ENCODE data around the gene FAF1.
A peak's percentile ranks its signal among the peaks of the same experiment; 100 is the strongest.
"Not testable (repeated sequence)": the region's sequence is repeated elsewhere in the genome, so short reads cannot be mapped to it uniquely, and the experiment has no call there.

FAF1 gene

DNA sequence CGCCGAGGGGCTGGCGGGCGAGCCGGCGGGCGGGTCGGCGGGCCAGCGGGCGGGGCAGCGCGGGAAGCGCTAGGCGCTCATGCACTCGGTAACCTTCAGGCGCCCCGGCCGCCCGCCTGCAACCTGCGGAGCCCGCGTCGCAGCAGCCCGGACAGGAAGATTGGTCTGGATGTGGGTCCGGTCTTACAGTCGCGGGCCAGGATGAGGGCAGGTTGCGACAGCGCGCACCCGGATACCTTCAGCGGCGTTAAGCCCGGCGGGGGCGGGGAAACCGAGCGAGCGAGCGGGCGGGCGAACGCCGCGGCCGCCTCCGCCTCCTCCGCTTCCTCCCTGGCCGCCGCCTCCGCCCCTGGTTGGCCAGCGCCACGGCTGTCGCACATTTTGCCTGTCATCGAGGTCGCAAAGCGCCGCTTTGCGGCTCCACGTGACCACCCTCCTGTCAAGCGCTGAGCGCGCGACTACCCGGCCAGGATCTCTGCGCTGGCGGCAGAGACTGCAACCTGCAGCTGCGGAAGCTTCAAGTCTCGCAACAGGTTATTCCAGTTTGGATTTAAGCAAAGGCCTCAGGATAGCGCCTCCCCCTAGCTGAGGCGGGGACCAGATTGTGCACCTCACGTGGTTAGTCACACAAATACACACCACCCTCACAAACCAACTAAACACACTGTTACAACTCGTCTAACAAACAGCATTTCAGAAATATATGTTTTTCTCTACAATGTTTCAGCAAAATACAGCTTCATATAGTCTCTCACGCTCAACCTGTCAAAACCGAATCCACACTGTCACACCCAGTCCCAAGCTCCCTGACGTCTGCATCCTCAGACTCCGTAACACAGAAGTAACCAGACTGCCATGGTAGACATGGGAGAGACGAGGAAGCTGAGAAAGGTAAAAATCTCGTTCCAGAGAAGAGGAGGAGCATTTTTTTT, at the start of gene FAF1:
FAF1 (minus strand) TSS at position 355 of the 932 bp plus-strand sequence. CDS start 456 bp downstream, outside the sequence.
- DNase-seq (ENCODE audit: insufficient read length, low spot score) (peak; percentile 91), FAIRE-seq (peak; percentile 91)

DNA sequence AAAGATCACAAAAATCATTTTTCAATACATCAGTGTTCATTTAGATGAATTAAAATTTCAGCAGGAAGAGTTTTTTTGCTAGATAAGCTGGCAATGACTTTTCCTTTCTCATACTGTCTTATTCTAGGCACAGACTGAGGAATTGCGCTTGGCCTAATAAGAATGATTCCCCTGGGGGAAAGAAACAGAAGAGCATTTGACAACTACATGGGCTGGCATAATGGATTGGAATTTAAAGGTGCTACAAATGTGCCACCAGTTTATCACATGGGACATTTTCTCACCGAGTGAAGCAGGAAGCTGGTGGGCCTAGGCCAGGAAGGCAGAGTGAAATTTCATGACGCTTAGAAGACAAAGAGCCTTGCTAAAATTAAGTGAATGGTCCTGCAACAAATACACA, 49.3 kb upstream of the FAF1 start:
- DNase-seq (ENCODE audit: insufficient read length, low spot score) (no peak), FAIRE-seq (no peak)

DNA sequence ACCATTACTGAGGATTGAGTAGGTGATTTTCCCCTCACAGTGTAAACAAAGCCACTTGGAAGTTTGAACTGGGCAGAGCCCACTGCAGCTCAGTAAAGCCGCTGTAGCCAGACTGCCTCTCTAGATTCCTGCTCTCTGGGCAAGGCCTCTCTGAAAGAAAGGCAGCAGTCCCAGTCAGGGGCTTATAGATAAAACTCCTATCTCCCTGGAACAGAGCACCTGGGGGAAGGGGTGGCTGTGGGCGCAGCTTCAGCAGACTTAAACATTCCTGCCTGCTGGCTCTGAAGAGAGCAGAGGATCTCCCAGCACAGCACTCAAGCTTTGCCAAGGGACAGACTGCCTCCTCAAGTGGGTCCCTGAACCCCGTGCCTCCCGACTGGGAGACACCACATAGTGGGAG, 45.5 kb upstream of the FAF1 start:
- not testable (repeated sequence) for FAIRE-seq; DNase-seq (ENCODE audit: insufficient read length, low spot score)

DNA sequence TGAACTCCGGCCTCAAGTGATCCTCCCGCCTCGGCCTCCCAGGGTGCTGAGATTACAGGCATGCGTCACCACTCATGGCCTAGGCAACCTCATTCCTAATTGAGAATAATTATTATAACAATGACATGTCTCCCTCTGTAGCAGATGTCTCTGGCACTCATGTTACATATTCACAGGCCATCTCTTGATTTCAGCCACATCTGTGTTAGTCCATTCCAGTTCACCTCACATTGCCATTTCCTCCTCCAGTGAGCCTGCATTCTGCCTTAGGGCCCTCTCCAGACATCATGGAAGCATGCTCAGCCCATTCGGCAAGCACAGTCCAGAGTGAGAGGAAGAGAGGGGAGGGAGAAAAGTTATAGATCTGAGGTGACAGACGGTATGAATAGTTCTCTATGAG, 42.4 kb upstream of the FAF1 start:
- no peak for DNase-seq (ENCODE audit: insufficient read length, low spot score)
- no peak for FAIRE-seq

DNA sequence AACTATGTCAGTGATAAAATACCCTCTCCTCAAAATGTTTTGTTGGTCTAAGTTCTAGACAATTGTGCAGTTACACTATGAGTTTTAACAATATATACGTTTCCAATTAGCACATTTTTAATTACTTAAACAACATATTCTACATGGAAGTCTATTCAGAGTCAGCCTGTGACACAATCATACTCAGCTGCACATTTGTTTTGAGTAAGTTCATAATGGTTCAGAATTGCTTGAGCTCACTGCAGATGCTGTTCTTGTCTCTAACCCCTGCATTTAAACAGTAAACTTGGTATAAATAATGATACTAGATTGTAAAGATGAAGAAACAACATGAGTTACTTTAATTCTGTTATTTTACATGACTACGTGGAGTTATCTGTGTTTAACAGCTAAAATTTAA, 40.6 kb upstream of the FAF1 start:
- FAIRE-seq (no peak), DNase-seq (ENCODE audit: insufficient read length, low spot score) (no peak)

DNA sequence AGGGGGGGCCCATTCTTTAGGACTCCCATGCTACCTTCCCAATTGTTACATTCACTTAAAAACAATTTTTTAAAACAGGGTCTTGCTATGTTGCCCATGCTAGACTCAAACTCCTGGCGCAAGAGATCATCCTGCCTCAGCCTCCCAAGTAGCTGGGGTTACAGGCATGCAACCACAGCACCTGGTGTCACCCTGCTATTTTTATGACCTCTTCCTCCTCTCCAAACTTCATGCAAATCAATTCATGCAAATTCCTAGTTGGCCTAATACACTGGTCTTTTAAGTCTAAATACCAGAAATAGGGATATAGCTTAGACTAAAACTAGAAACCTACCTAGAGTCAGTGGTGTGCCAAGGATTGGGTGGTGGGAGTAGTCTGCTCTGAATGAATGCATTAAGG, 40.1 kb upstream of the FAF1 start:
- no peak for FAIRE-seq

DNA sequence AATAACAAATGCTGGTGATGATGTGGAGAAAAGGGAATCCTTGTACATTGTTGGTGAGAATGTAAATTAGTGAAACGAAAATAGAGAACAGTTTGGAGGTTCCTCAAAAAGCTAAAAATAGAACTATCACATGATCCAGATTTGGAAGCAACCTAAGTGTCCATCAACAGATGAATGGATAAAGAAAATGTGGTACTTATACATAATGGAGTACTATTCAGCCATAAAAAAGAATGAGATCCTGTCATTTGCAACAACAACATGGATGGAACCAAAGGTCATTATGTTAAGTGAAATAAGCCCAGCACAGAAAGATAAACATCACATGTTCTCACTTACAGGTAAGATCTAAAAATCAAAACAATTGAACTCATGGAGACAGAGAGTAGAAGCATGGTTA, 39.3 kb upstream of the FAF1 start:
- not testable (repeated sequence) for FAIRE-seq; DNase-seq (ENCODE audit: insufficient read length, low spot score)

More for the DNA sequence above, 40.1 kb upstream of the FAF1 start:
- DNase-seq (ENCODE audit: insufficient read length, low spot score): no peak

DNA sequence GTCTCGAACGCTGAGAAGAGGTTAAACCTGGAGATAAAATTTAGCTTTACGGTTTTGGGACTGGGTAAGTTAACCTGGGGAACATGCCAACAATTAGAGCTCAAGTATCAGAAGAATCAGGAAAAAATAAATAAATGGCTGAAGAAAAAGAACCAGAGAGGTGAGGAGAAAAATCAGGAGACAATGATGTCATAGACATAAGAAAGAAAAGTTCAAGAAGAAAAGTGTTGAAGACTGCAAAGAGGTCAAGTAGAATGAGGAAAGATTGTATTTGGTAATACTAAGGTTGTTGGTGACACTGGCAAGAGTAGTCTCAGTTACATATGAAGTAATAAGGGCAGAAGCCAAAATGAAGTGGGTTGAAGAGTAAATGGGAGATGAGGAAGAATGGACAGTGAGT, 36.0 kb upstream of the FAF1 start:
- FAIRE-seq (no peak), DNase-seq (ENCODE audit: insufficient read length, low spot score) (no peak)

DNA sequence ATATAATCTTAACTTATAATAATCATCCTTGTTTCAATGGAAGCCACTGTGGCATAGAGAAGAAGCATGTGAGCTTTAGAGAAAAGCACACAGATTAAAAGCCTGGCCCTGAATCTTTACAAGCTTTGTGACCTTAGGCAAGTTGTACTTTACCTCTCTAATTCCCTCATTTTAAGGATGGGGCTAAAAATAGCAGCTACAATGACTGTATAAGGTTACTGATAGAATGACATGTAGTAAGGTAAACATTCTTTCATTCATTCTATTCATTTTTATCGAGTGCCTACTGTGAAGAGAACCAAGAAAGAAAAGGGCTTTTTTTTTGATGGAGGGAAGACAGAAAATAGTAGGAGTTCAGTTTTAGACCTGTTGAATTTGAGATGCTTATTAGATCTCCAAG, 35.6 kb upstream of the FAF1 start:
- no peak for DNase-seq (ENCODE audit: insufficient read length, low spot score)

DNA sequence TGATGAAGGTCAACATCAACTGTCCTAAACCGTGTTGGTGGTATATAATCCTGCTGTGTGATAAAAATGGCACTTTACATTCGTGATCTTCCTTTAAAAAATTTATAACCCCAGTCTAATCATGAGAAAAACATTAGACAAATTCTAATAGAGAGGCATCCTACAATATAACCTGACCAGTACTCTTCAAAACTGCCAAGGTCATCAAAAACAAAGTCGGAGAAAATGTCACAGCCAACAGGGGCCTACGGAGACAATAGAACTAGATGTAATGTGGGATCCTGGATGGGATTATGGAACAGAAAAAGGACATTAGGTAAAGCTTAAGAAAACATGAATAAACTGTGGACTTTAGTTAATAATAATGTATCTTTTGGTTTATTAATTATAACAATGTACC, 34.9 kb upstream of the FAF1 start:
- FAIRE-seq (no peak), DNase-seq (ENCODE audit: insufficient read length, low spot score) (no peak)

More for the DNA sequence above, 35.6 kb upstream of the FAF1 start:
- FAIRE-seq: no peak

DNA sequence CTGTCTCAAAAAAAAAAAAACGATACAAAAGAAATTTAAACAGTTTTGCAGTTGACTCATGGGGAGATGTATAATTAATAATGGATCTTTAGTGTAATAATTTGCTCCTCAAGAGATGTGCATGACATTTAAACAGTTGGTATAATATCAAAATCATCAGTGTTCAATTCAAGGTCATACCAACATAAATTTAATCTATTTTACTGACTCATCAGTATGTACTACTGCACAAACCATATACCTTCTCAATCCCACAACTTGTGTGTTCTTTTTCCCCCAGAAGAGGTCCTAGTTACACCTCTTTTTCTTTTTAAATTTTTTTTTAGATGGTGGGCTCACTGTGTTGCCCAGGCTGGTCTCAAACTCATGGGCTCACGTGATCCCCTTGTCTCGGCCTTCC, 33.6 kb upstream of the FAF1 start:
- no peak for DNase-seq (ENCODE audit: insufficient read length, low spot score)
- FAIRE-seq: no peak

DNA sequence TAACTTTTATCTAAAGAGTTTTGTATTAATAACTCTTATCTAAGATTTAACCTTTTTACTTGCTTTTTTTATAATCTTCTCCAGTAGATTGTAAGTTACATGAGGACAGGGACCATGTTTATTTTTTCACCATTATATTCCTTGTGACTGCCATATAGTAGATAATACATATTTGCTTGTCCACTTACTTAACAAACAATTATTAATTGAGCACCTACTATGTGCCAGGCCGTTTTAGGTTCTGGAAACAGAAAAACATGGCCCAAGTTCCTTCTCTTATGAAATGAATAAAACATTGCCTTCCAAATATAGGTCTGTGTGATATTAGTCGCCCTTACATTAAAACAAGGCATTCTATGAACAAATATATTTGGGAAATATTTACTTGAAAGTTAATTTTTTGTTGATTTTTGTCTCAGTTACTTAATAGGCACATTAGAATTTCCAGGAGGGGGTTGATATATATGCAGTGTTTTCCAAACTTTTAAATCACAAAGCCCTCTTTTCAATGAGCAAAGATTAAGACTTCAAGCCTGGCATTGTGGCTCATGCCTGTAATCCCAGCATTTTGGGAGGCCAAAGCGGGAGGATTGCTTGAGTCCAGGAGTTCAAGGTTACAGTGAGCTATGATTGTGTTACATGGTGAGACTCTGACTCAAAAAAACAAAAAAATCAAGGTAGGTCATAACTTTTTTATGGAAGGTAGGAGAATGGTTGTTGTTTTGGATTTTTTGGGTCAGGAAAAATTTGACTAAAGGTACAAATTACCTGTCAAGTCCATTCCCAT, 32.7 kb upstream of the FAF1 start:
- DNase-seq (ENCODE audit: insufficient read length, low spot score) (no peak), FAIRE-seq (no peak)

DNA sequence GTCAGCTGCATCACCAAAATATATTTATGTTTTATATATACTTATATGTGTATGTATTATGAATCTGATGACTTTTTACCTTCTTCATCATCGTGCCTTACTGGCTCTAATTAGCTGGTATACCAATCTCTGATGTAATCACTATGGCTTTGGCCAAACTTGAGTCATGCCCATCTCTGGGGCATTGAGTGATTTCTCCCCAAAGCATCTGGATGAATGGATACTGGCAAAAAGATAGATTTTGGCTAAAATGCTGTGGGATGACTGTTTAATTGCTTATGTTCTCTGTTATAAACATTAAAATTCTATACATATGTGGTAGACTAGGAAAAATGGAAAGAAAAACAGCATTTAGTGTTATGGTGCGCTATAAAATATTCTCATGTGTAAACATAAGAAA, 29.6 kb upstream of the FAF1 start:
- DNase-seq (ENCODE audit: insufficient read length, low spot score): no peak
- no peak for FAIRE-seq

DNA sequence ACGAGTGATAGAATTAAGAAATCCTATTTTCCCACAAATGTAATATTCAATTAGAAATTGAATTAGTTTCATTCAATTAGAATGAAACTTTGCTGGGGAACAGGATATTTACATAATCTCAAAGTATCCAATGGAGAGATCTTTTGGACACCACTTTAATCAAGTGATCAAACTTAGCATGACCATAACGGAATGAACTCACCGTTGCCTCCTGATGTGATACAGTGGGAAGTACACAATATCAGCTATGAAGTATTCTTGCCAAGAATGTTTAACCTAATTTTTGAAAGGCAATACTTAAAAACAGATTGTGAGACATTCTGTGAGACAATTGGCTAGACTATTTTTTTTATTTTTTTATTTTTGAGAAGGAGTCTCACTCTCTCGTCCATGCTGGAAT, 26.6 kb upstream of the FAF1 start:
- FAIRE-seq (no peak), DNase-seq (ENCODE audit: insufficient read length, low spot score) (no peak)

DNA sequence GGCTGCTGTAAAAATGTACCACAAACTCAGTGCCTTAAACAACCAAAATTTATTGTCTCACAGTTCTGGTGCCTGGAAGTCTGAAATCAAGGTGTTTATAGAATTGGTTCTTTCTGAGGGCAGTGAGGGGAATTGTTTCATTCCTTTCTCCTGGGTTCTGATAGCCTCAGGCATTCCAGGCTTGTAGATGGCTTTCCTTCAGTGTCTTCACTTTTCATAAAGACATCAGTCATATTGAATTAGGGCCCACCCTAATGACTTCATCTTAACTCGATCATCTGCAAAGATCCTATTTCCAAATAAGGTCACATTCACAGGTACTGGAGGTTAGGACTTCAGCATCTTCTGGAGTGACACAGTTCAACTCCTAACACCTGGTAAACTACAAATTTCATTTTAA, 25.0 kb upstream of the FAF1 start:
- FAIRE-seq (no peak), DNase-seq (ENCODE audit: insufficient read length, low spot score) (no peak)

DNA sequence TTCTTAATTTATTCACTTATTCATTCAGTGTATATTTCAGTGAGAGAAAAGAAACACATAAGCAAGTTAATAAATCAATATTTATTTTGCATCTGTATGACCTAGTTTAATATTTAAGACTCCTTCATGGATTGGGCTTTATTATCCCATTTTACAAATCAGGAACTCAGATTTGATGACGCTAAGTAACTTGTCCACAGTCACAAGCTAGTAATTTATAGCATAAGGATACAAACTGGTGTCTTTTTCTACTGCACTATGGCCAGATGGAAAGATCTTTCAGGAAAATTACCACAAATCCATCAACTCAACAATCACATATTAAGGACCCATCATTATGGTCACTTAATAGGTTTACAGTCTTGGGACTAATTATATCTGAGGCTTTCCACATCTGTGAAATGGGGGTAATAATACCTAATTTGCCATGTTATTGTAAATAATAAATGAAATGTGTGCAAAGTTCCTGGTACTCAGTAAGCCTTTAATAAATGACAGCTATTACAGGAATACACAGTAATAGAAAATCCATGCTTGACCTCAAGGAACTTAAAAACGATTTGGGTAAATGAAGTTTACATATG, 23.2 kb upstream of the FAF1 start:
- no peak for DNase-seq (ENCODE audit: insufficient read length, low spot score)
- no peak for FAIRE-seq

DNA sequence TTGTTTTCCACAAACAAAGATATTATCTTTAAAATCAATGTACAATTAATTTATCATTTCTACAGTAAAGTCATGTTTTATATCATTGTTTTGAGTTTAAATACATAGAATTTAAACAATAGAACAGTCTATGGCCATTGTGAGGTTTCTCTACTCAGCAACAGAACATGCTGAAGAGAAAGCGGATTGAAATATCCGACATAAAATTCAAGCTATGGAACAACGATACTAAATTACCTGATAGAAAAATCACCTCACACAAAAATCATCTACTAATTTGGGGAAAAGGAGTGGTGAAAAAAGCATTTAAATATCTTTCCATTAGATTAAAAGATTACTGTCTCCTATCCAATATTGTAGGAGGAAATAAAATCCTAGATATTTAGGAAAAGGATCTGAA, 22.5 kb upstream of the FAF1 start:
- FAIRE-seq (no peak), DNase-seq (ENCODE audit: insufficient read length, low spot score) (no peak)

DNA sequence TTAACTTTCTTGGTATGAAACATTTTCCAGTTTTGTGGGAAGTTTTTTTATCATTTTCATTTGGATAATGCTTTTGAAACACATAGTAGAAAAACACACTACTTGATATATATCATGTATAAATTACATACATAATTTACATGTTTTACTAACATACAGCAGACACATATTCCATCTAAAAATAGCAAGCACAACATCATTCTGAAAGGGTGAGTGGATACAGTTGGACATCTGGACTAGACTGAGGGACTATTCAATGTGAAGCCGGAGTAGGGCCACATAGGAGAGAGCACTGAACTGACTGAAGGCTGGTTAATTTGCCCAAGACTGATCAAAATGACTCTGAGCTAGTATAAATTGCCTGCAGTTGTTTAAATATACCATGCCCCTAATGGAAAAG, 21.7 kb upstream of the FAF1 start:
- DNase-seq (ENCODE audit: insufficient read length, low spot score) (no peak), FAIRE-seq (no peak)

DNA sequence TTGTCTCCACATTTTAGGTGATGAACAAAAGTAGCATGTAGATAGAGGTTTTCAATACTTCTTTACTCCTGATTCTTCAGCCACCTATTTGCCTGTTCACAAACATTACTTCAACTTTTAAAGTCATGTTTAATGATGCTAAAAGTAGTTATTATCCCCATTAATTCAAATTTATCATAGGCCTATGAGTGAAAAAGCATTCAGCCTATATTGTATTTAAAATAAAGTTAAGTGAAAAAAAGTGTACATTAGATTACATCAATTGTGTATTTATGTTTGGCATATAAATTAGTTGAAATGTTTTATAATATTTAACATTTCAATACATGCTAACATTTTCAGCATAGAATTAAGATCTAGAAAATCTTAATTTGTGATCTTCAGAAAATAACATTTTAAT, 20.4 kb upstream of the FAF1 start:
- no peak for FAIRE-seq
- no peak for DNase-seq (ENCODE audit: insufficient read length, low spot score)

DNA sequence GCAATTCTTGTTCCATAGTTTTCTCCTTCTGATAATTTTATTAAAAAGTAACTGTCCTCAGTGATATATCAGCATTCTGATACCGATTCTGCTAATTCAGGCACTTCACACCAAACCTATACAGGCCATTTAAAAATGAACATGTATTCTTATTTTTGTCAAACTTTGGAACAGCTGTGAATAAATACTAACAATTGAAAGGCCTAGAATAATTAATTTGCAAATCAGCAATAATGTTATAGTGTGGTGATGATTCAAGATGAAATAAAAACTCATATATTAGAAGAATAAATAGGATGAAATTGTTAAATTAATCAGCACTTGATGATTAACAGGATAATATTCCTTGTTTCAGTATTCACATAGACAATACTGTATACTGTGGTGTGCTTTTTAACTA, 19.9 kb upstream of the FAF1 start:
- FAIRE-seq (no peak), DNase-seq (ENCODE audit: insufficient read length, low spot score) (no peak)

All from HTR-8/SVneo (cell line).